Smooth muscle cell (in vitro differentiated cells): ENCODE measurements around the gene TEX19. TPM values are rescaled to one million over a fixed set of nuclear protein-coding genes. Genes with fewer than 3 reads are reported as not detected.

Experiments used
- DNase-seq: peaks from one replicate; lab custom pipeline; 2025; ENCODE audit not compliant: unreplicated experiment; lab: John Stamatoyannopoulos, UW
- H2AFZ ChIP-seq: fragments of 200-600 bp; sonication (generic); 2 replicates; pipeline ENCODE4 v1.6.0; 2016; ENCODE audit warnings: antibody characterized with exemption, low read depth, mild to moderate bottlenecking
- H3F3A ChIP-seq: fragments of 200-600 bp; sonication (generic); 2 replicates; pipeline ENCODE4 v1.6.0; 2017; ENCODE audit warnings: antibody characterized with exemption, low read depth
- H3K27ac ChIP-seq: fragments of 200-600 bp; sonication (generic); 2 replicates; pipeline ENCODE4 v1.5.1; 2016; ENCODE audit warnings: low read depth, mild to moderate bottlenecking
- H3K27me3 ChIP-seq: fragments of 200-600 bp; sonication (generic); 2 replicates; pipeline ENCODE4 v1.6.1; 2016; ENCODE audit warnings: low read depth, mild to moderate bottlenecking
- H3K36me3 ChIP-seq: fragments of 200-600 bp; sonication (generic); 2 replicates; pipeline ENCODE4 v1.5.1; 2016; ENCODE audit warnings: low read depth
- H3K4me1 ChIP-seq: fragments of 200-600 bp; sonication (generic); 2 replicates; pipeline ENCODE4 v1.5.1; 2016; ENCODE audit warnings: low read depth
- H3K4me2 ChIP-seq: fragments of 200-600 bp; sonication (generic); 2 replicates; pipeline ENCODE4 v1.6.0; 2016; ENCODE audit warnings: mild to moderate bottlenecking
- H3K4me3 ChIP-seq: fragments of 200-600 bp; sonication (generic); 2 replicates; pipeline ENCODE4 v1.5.1; 2016; ENCODE audit warnings: mild to moderate bottlenecking
- H3K79me2 ChIP-seq: fragments of 200-600 bp; sonication (generic); 2 replicates; pipeline ENCODE4 v1.6.0; 2016; ENCODE audit warnings: low read depth, mild to moderate bottlenecking
- H3K9ac ChIP-seq: fragments of 200-600 bp; sonication (generic); 2 replicates; pipeline ENCODE4 v1.6.0; 2016; ENCODE audit warnings: low read depth
- H3K9me3 ChIP-seq: fragments of 200-600 bp; sonication (generic); replicated peaks from 2 replicates; pipeline ENCODE4 v1.5.1; 2016; ENCODE audit warnings: low read depth
- H4K20me1 ChIP-seq: fragments of 200-600 bp; sonication (generic); 2 replicates; pipeline ENCODE4 v1.6.0; 2016; ENCODE audit warnings: low read depth
- WGBS: methylation state at CpG from one replicate; pipeline ENCODE4 v1.1.7; 2016; ENCODE audit warnings: low lambda C conversion rate; 5-methylcytosine and 5-hydroxymethylcytosine counted together
- polyA plus RNA-seq: library from polyadenylated mRNA; unstranded; fragments of >200 nt; fragmentation: Nextera tagmentation; extraction: Ambion mirVana; gene quantifications from 2 replicates; pipeline ENCODE4 v1.2.1, GENCODE V29; 2016
- total RNA-seq: library from RNA; depleted of rRNA; stranded (reverse); fragments of >200 nt; gene quantifications from 2 replicates; pipeline ENCODE4 v1.2.3, GENCODE V29; 2014
- TF ChIP-seq, protein P1 (sequence below): fragments of 200-600 bp; sonication (generic); IDR thresholded peaks from 2 replicates; pipeline ENCODE4 v1.5.1; 2017; ENCODE audit warnings: borderline replicate concordance, mild to moderate bottlenecking, antibody characterized with exemption; ENCODE audit not compliant: insufficient read depth, poor library complexity, severe bottlenecking

Gene TEX19
- total and polyA plus RNA-seq, 2 experiments from 2014 or later: not detected

DNA sequence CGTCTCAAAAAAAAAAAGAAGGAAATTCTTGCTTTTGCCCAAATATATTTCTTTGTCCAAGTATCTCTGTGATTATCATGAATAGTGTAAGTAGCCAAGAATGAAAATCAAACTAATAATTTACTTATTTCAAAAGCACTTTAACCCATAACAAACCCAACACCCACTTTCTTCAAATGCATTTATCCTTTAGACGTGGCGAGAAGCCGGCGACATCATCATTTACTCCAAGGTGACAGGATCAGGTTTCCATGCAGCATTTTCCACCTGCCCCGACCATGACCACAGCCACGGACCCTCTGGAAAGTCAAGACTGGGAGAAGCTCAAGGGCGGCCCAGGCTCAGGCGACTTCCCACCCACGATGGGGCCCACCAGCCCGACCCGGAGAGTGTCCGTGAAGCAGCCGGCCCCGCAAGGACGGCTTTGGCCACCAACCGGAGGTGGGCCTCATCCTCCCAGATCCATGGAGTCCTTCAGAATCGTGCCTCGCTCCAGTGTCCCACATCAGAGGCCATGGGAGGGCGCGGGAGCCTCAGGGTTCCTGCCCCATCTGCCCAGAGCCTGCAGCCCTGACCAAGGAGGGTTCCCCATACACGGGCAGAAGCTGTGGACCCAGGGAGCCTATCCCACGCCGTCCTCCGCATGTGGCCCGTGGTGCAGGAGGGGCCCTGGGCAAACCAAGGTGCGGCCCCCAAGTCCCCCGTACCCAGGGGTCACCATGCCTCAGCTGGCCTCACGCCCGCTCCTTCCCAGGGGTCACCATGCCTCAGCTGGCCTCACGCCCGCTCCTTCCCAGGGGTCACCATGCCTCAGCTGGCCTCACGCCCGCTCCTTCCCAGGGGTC is 31.2 kb downstream of the TEX19 start:
- Histone ChIP-seq H3F3A (no peaks in the 10 kb centered on the region), H3K9me3 (no peaks in the 10 kb centered on the region), H2AFZ (no peak overlapping the region), H3K27me3 (no peaks in the 10 kb centered on the region), H3K27ac (no peak overlapping the region), H3K9ac (no peak overlapping the region), H3K4me3 (no peak overlapping the region), H3K79me2 (no peaks in the 10 kb centered on the region), H3K4me2 (no peak overlapping the region), H4K20me1 (no peaks in the 10 kb centered on the region), H3K36me3 (no peaks in the 10 kb centered on the region), H3K4me1 (peaks cover 6% of the 10 kb centered on the region)
- TF ChIP-seq, protein P1, sequence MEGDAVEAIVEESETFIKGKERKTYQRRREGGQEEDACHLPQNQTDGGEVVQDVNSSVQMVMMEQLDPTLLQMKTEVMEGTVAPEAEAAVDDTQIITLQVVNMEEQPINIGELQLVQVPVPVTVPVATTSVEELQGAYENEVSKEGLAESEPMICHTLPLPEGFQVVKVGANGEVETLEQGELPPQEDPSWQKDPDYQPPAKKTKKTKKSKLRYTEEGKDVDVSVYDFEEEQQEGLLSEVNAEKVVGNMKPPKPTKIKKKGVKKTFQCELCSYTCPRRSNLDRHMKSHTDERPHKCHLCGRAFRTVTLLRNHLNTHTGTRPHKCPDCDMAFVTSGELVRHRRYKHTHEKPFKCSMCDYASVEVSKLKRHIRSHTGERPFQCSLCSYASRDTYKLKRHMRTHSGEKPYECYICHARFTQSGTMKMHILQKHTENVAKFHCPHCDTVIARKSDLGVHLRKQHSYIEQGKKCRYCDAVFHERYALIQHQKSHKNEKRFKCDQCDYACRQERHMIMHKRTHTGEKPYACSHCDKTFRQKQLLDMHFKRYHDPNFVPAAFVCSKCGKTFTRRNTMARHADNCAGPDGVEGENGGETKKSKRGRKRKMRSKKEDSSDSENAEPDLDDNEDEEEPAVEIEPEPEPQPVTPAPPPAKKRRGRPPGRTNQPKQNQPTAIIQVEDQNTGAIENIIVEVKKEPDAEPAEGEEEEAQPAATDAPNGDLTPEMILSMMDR: no peak
- DNase-seq: no peak
- WGBS: 93% methylated on average over 29 of the region's 34 CpGs

DNA sequence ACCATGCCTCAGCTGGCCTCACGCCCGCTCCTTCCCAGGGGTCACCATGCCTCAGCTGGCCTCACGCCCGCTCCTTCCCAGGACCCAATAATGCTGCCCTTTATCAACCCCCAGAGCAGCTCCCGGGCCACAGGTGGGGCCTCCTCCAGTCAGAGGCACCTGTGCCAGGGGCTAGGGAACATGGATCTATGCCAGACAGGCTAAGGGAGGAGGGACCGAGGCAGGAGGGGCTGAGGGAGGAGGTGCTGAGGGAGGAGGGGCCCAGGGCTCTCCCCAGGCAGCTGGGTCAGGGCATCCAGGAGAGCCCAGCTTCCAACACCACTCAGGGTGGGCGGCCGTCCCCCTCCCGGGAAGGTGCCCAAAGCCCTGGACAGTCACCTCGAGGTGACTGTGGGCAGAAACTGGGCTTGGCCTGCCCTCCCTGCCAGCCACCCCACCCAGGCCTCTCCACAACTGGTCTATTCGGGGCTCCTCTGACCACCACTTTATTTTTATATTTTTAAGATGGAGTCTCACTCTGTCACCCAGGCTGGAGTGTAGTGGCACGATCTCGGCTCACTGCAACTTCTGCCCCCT is 31.9 kb downstream of the TEX19 start:
- H2AFZ ChIP-seq: no peak overlapping the region
- no peaks in the 10 kb centered on the region for H3K9me3 ChIP-seq
- H3K27me3 ChIP-seq: no peaks in the 10 kb centered on the region
- H3K9ac ChIP-seq: no peak overlapping the region
- no peaks in the 10 kb centered on the region for H3K36me3 ChIP-seq
- H3K79me2 ChIP-seq: no peaks in the 10 kb centered on the region
- TF ChIP-seq, protein P1: no peak
- no peaks in the 10 kb centered on the region for H3F3A ChIP-seq
- H3K4me3 ChIP-seq: no peak overlapping the region
- 98% methylated on average over 13 of the region's 13 CpGs for WGBS
- no peak for DNase-seq
- no peak overlapping the region for H3K27ac ChIP-seq
- H3K4me2 ChIP-seq: no peak overlapping the region
- no peaks in the 10 kb centered on the region for H4K20me1 ChIP-seq
- H3K4me1 ChIP-seq: no peaks in the 10 kb centered on the region

DNA sequence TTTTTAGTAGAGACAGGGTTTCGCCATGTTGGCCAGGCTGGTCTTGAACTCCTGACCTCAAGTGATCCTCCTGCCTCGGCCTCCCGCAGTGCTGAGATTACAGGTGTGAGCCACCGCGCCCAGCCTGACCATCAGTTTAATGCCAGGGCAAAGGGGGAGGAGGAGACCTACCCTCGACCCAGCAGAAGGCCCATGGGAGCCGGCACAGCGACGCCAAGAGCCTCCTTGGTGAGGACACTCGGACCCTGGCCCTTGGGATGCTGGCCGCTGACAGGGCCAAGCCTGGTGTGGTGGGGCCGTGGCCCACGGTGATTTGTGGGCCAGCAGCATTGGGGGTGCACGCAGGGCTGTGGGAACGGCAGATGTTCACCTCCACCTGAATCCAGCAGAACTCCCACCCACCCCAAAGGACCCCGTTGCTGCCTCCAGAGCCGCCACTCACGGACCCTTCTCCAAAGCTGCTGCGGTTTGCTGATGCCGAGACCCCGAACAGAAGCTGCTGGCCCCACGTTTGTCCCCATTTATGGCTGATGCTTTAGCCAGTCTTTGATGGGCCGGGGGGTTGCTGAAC is 32.5 kb downstream of the TEX19 start:
- TF ChIP-seq, protein P1: no peak
- DNase-seq: no peak
- Histone ChIP-seq H3K9ac (no peak overlapping the region), H3K27me3 (no peaks in the 10 kb centered on the region), H4K20me1 (no peaks in the 10 kb centered on the region), H3K4me1 (no peaks in the 10 kb centered on the region), H3K27ac (no peak overlapping the region), H3K79me2 (no peaks in the 10 kb centered on the region), H3K9me3 (no peaks in the 10 kb centered on the region), H3K36me3 (no peaks in the 10 kb centered on the region), H3F3A (peaks cover under 1% of the 10 kb centered on the region), H3K4me3 (no peak overlapping the region), H3K4me2 (no peak overlapping the region), H2AFZ (no peak overlapping the region)
- 97% methylated on average over 23 of the region's 23 CpGs for WGBS
